H9 (cell line): ENCODE measurements around the gene HIBCH. TPM values are rescaled to one million over a fixed set of nuclear protein-coding genes. Genes with fewer than 3 reads are reported as not detected.

Source experiments
- DNase-seq: peaks from one replicate; pipeline ENCODE4 v3.0.0-alpha.2; 2017
- H2AFZ ChIP-seq: one replicate; pipeline ENCODE4 v1.6.1; 2013; ENCODE audit warnings: mild to moderate bottlenecking, low read length, control low read depth, moderate library complexity
- H2AK5ac ChIP-seq: 2 replicates; pipeline ENCODE4 v1.6.1; 2013; ENCODE audit warnings: low read length, control low read depth, mixed read lengths; ENCODE audit not compliant: insufficient read length
- H2BK120ac ChIP-seq: one replicate; pipeline ENCODE4 v1.6.1; 2013; ENCODE audit warnings: low read depth, mild to moderate bottlenecking, low read length, control low read depth, inconsistent platforms; ENCODE audit not compliant: poor library complexity, severe bottlenecking
- H2BK12ac ChIP-seq: 2 replicates; pipeline ENCODE4 v1.6.1; 2013; ENCODE audit warnings: low read length, control low read depth, mixed read lengths, low read depth; ENCODE audit not compliant: insufficient read length
- H2BK15ac ChIP-seq: 2 replicates; pipeline ENCODE4 v1.6.1; 2013; ENCODE audit warnings: low read depth, low read length, control low read depth
- H2BK20ac ChIP-seq: one replicate; pipeline ENCODE4 v1.6.1; 2013; ENCODE audit warnings: low read depth, mild to moderate bottlenecking, low read length, control low read depth, inconsistent platforms; ENCODE audit not compliant: poor library complexity, severe bottlenecking
- H2BK5ac ChIP-seq: 2 replicates; pipeline ENCODE4 v1.6.1; 2013; ENCODE audit warnings: low read length, control low read depth, mixed read lengths; ENCODE audit not compliant: insufficient read length
- H3K14ac ChIP-seq: 2 replicates; pipeline ENCODE4 v1.6.1; 2013; ENCODE audit warnings: low read length, control low read depth; ENCODE audit not compliant: insufficient read depth
- H3K18ac ChIP-seq: 2 replicates; pipeline ENCODE4 v1.6.1; 2013; ENCODE audit warnings: low read depth, mild to moderate bottlenecking, mixed read lengths, low read length, control low read depth; ENCODE audit not compliant: insufficient read length
- H3K23ac ChIP-seq: 2 replicates; pipeline ENCODE4 v1.6.1; 2013; ENCODE audit warnings: low read length, control low read depth, mixed read lengths, low read depth; ENCODE audit not compliant: insufficient read length
- H3K23me2 ChIP-seq: 2 replicates; pipeline ENCODE4 v1.6.1; 2013; ENCODE audit warnings: low read depth, mild to moderate bottlenecking, mixed read lengths, low read length, control low read depth; ENCODE audit not compliant: insufficient read length, poor library complexity, severe bottlenecking
- H3K27ac ChIP-seq: 2 replicates; pipeline ENCODE4 v1.5.1; 2013; ENCODE audit warnings: low read length, control low read depth, mixed read lengths, low read depth; ENCODE audit not compliant: insufficient read length
- H3K27me3 ChIP-seq: 2 replicates; pipeline ENCODE4 v1.6.1; 2013; ENCODE audit warnings: low read length, control low read depth, inconsistent platforms; ENCODE audit not compliant: insufficient read depth
- H3K4ac ChIP-seq: 2 replicates; pipeline ENCODE4 v1.6.1; 2013; ENCODE audit warnings: low read depth, mild to moderate bottlenecking, control low read depth, inconsistent platforms, low read length, moderate library complexity
- H3K4me1 ChIP-seq: 2 replicates; pipeline ENCODE4 v1.6.1; 2013; ENCODE audit warnings: low read length, control low read depth, inconsistent platforms; ENCODE audit not compliant: insufficient read depth
- H3K4me2 ChIP-seq: 2 replicates; pipeline ENCODE4 v1.6.1; 2013; ENCODE audit warnings: low read length, control low read depth, mixed read lengths; ENCODE audit not compliant: insufficient read length, insufficient read depth
- H3K56ac ChIP-seq: 2 replicates; pipeline ENCODE4 v1.6.1; 2013; ENCODE audit warnings: low read depth, mild to moderate bottlenecking, mixed read lengths, low read length, control low read depth; ENCODE audit not compliant: insufficient read length
- H3K79me1 ChIP-seq: 2 replicates; pipeline ENCODE4 v1.6.1; 2013; ENCODE audit warnings: low read depth, mild to moderate bottlenecking, moderate library complexity, low read length, control low read depth, inconsistent platforms; ENCODE audit not compliant: insufficient read depth, poor library complexity, severe bottlenecking
- H3K79me2 ChIP-seq: 2 replicates; pipeline ENCODE4 v1.6.1; 2013; ENCODE audit warnings: low read length, control low read depth, inconsistent platforms; ENCODE audit not compliant: insufficient read depth
- H3K9ac ChIP-seq: 2 replicates; pipeline ENCODE4 v1.6.1; 2013; ENCODE audit warnings: low read length, control low read depth, mixed read lengths; ENCODE audit not compliant: insufficient read length; ENCODE audit errors: extremely low read depth
- H3K9me3 ChIP-seq: one replicate; pipeline ENCODE4 v1.6.1; 2013; ENCODE audit warnings: low read depth, low read length, inconsistent platforms; ENCODE audit not compliant: control insufficient read depth
- H3T11ph ChIP-seq: one replicate; pipeline ENCODE4 v1.6.1; 2013; ENCODE audit warnings: mild to moderate bottlenecking, low read length, control low read depth, inconsistent platforms
- H4K20me1 ChIP-seq: one replicate; pipeline ENCODE4 v1.6.1; 2013; ENCODE audit not compliant: control insufficient read depth, insufficient read length, insufficient read depth
- H4K5ac ChIP-seq: 2 replicates; pipeline ENCODE4 v1.6.1; 2013; ENCODE audit warnings: low read depth, mild to moderate bottlenecking, mixed read lengths, low read length, control low read depth; ENCODE audit not compliant: insufficient read length
- H4K8ac ChIP-seq: replicated peaks from 2 replicates; pipeline ENCODE4 v1.6.1; 2013; ENCODE audit warnings: low read length, control low read depth, mixed read lengths, low read depth; ENCODE audit not compliant: insufficient read length
- H4K91ac ChIP-seq: 2 replicates; pipeline ENCODE4 v1.6.1; 2013; ENCODE audit warnings: low read depth, mild to moderate bottlenecking, moderate library complexity, mixed read lengths, low read length, control low read depth; ENCODE audit not compliant: insufficient read length
- H3K27ac Mint-ChIP-seq, 3 experiments: 2 replicates in 2 of 3; 3 replicates in 1 of 3; pipeline ENCODE4 v1.8.0; 2020 to 2021; ENCODE audit warnings: mixed read lengths in 3 of 3, mild to moderate bottlenecking in 1 of 3, moderate library complexity in 1 of 3
- H3K27me3 Mint-ChIP-seq: 2 replicates; pipeline ENCODE4 v1.8.0; 2021; ENCODE audit warnings: low read depth, mild to moderate bottlenecking, moderate library complexity, mixed read lengths
- H3K36me3 Mint-ChIP-seq, 3 experiments: 2 replicates in 2 of 3; 3 replicates in 1 of 3; pipeline ENCODE4 v1.8.0; 2020 to 2021; ENCODE audit warnings: low read depth in 3 of 3, mixed read lengths in 3 of 3; ENCODE audit not compliant: insufficient read depth in 1 of 3
- H3K4me1 Mint-ChIP-seq, 2 experiments: 2 replicates each; pipeline ENCODE4 v1.8.0; 2020; ENCODE audit warnings: mixed read lengths in 2 of 2
- H3K4me3 Mint-ChIP-seq, 2 experiments: 2 replicates in 1 of 2; 3 replicates in 1 of 2; pipeline ENCODE4 v1.8.0; 2020 to 2021; ENCODE audit warnings: mild to moderate bottlenecking in 2 of 2, mixed read lengths in 2 of 2, moderate library complexity in 1 of 2
- H3K9me3 Mint-ChIP-seq, 2 experiments: 2 replicates in 1 of 2; 3 replicates in 1 of 2; pipeline ENCODE4 v1.8.0; 2020; ENCODE audit warnings: mild to moderate bottlenecking in 2 of 2, mixed read lengths in 2 of 2, moderate library complexity in 1 of 2
- WGBS: extraction: QIAGEN DNeasy Blood & Tissue Kit; methylation state at CpG from one replicate; pipeline ENCODE4 v1.1.7; 2013; ENCODE audit warnings: missing lambda C conversion rate, low lambda C conversion rate, mixed read lengths; ENCODE audit not compliant: insufficient read length; ENCODE audit errors: extremely low coverage; 5-methylcytosine and 5-hydroxymethylcytosine counted together
- total RNA-seq: library from RNA; stranded (reverse); gene quantifications from 2 replicates; pipeline ENCODE4 v1.2.1, GENCODE V29; 2021
- TF ChIP-seq, protein P1 (sequence below): fragments of 200-600 bp; sonication (generic); conservative IDR thresholded peaks from 3 replicates; pipeline ENCODE4 v1.8.0; 2021; ENCODE audit warnings: antibody characterized with exemption, mild to moderate bottlenecking

HIBCH gene
- total RNA-seq, 1 experiment from 2014 or later, result 28.0 TPM

DNA sequence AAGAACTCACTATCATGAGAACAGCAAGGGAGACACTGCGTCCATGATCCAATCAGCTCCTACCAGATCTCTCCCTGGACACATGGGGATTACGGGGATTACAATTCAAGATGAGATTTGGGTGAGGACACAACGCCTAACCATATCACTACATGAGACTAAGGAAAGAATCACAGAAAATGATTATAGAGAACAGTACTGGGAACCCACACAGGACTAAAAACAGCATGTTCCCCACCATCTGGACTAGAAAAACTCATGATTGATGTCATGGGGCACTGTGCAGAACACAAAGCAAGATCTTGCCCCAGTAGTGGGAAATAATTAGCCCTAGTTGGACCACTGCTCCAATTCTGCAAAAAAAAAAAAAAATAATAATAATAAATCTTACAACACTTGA lies 63.5 kb downstream of the HIBCH start:
- H2AFZ ChIP-seq, result no peak overlapping the region
- TF ChIP-seq, protein P1, sequence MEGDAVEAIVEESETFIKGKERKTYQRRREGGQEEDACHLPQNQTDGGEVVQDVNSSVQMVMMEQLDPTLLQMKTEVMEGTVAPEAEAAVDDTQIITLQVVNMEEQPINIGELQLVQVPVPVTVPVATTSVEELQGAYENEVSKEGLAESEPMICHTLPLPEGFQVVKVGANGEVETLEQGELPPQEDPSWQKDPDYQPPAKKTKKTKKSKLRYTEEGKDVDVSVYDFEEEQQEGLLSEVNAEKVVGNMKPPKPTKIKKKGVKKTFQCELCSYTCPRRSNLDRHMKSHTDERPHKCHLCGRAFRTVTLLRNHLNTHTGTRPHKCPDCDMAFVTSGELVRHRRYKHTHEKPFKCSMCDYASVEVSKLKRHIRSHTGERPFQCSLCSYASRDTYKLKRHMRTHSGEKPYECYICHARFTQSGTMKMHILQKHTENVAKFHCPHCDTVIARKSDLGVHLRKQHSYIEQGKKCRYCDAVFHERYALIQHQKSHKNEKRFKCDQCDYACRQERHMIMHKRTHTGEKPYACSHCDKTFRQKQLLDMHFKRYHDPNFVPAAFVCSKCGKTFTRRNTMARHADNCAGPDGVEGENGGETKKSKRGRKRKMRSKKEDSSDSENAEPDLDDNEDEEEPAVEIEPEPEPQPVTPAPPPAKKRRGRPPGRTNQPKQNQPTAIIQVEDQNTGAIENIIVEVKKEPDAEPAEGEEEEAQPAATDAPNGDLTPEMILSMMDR, result no peak

More for the DNA sequence above, 63.5 kb downstream of the HIBCH start:
- H3K79me2 ChIP-seq, result no peaks in the 10 kb centered on the region
- no peak overlapping the region for H2BK15ac ChIP-seq
- H4K5ac ChIP-seq, result no peak overlapping the region
- no peak overlapping the region for H3K23ac ChIP-seq
- no peak overlapping the region for H3K4ac ChIP-seq
- H3K9me3 Mint-ChIP-seq, result no peaks in the 10 kb centered on the region
- no peak overlapping the region for H2BK20ac ChIP-seq
- H3K27me3 ChIP-seq, result no peaks in the 10 kb centered on the region
- no peak overlapping the region for H3K14ac ChIP-seq
- H4K20me1 ChIP-seq, result no peaks in the 10 kb centered on the region
- no peak overlapping the region for H3T11ph ChIP-seq
- no peak overlapping the region for H2BK5ac ChIP-seq
- no peak overlapping the region for H4K91ac ChIP-seq
- no peaks in the 10 kb centered on the region for H3K23me2 ChIP-seq
- no peak overlapping the region for H3K9ac ChIP-seq
- H3K27ac Mint-ChIP-seq, result no peak overlapping the region
- H3K56ac ChIP-seq, result no peak overlapping the region
- H3K27ac ChIP-seq, result no peak overlapping the region
- no CpG with 5 or more reads among the region's 3 CpGs for WGBS
- H2AK5ac ChIP-seq, result no peak overlapping the region
- no peaks in the 10 kb centered on the region for H3K27me3 Mint-ChIP-seq
- no peak overlapping the region for H2BK12ac ChIP-seq
- no peak overlapping the region for H3K18ac ChIP-seq
- H3K4me1 Mint-ChIP-seq, result no peaks in the 10 kb centered on the region
- no peak overlapping the region for H3K4me3 Mint-ChIP-seq
- H2BK120ac ChIP-seq, result no peak overlapping the region
- H3K4me2 ChIP-seq, result no peak overlapping the region
- peaks cover 15 to 26% (median 17%) of the 10 kb centered on the region in 3 experiments; a peak in 6 of 7 replicates for H3K36me3 Mint-ChIP-seq
- DNase-seq, result no peak
- no peaks in the 10 kb centered on the region for H3K4me1 ChIP-seq
- H3K79me1 ChIP-seq, result no peaks in the 10 kb centered on the region
- H3K9me3 ChIP-seq, result no peaks in the 10 kb centered on the region
- H4K8ac ChIP-seq, result no peak overlapping the region
